HG03521 (cell line): Measurements from ENCODE around the gene BNC2.

Experiments
- ATAC-seq: cut with Tn5 transposase; IDR thresholded peaks from one replicate; pipeline ENCODE4 v1.9.1; 2021; ENCODE audit warnings: mild to moderate bottlenecking, moderate library complexity; ENCODE audit not compliant: unreplicated experiment

Gene BNC2

GRCh38 chr9:16640649-16641048 is 229.8 kb downstream of the BNC2 start:
- ATAC-seq: no peak

GRCh38 chr9:16639644-16640043 is 230.8 kb downstream of the BNC2 start:
- no peak for ATAC-seq

- no peak for ATAC-seq
Measured at GRCh38 chr9:16637911-16638310, 232.6 kb downstream of the BNC2 start.

- no peak for ATAC-seq
Measured at GRCh38 chr9:16637218-16637617, 233.3 kb downstream of the BNC2 start.

- no peak for ATAC-seq
Measured at GRCh38 chr9:16633794-16634193, 236.7 kb downstream of the BNC2 start.

GRCh38 chr9:16628413-16628812 is 242.1 kb downstream of the BNC2 start:
- no peak for ATAC-seq

GRCh38 chr9:16627967-16628366 is 242.5 kb downstream of the BNC2 start:
- ATAC-seq: no peak

GRCh38 chr9:16627521-16627920 is 242.9 kb downstream of the BNC2 start:
- ATAC-seq: no peak

- no peak for ATAC-seq
Measured at GRCh38 chr9:16626577-16627130, 243.8 kb downstream of the BNC2 start.

GRCh38 chr9:16625811-16626210 is 244.7 kb downstream of the BNC2 start:
- ATAC-seq: no peak

GRCh38 chr9:16625161-16625631 is 245.3 kb downstream of the BNC2 start:
- ATAC-seq: no peak

GRCh38 chr9:16624744-16625117 is 245.7 kb downstream of the BNC2 start:
- ATAC-seq: no peak

GRCh38 chr9:16623989-16624743 is 246.3 kb downstream of the BNC2 start:
- ATAC-seq: no peak

GRCh38 chr9:16622541-16622940 is 247.9 kb downstream of the BNC2 start:
- no peak for ATAC-seq

GRCh38 chr9:16619914-16620520 is 250.5 kb downstream of the BNC2 start:
- ATAC-seq: no peak

GRCh38 chr9:16619402-16619801 is 251.1 kb downstream of the BNC2 start:
- no peak for ATAC-seq

GRCh38 chr9:16618524-16618923 is 251.9 kb downstream of the BNC2 start:
- no peak for ATAC-seq

GRCh38 chr9:16616686-16617085 is 253.8 kb downstream of the BNC2 start:
- no peak for ATAC-seq

- no peak for ATAC-seq
Measured at GRCh38 chr9:16615451-16615850, 255.0 kb downstream of the BNC2 start.

- ATAC-seq: no peak
Measured at GRCh38 chr9:16613605-16614004, 256.9 kb downstream of the BNC2 start.

GRCh38 chr9:16613051-16613450 is 257.4 kb downstream of the BNC2 start:
- ATAC-seq: no peak

- ATAC-seq: no peak
Measured at GRCh38 chr9:16612627-16613026, 257.8 kb downstream of the BNC2 start.
